MM.1S (cell line): ENCODE measurements around the gene EML6.

ENCODE experiments used
- DNase-seq: peaks from one replicate; pipeline ENCODE4 v3.0.0-alpha.2; 2015
- H2AFZ ChIP-seq: fragments of 300-600 bp; sonication (generic); 2 replicates; pipeline ENCODE4 v1.6.0; 2016; ENCODE audit warnings: antibody characterized with exemption, low read length
- H3F3A ChIP-seq: fragments of 300-600 bp; sonication (generic); 2 replicates; pipeline ENCODE4 v1.6.1; 2016; ENCODE audit warnings: mild to moderate bottlenecking, antibody characterized with exemption, low read length, moderate library complexity, mixed read lengths; ENCODE audit not compliant: insufficient read depth
- H3K27ac ChIP-seq: fragments of 300-600 bp; sonication (generic); 2 replicates; pipeline ENCODE4 v1.5.1; 2016; ENCODE audit warnings: mild to moderate bottlenecking, low read length
- H3K27me3 ChIP-seq: fragments of 300-600 bp; sonication (generic); replicated peaks from 2 replicates; pipeline ENCODE4 v1.6.0; 2016; ENCODE audit warnings: low read length; ENCODE audit not compliant: insufficient read depth
- H3K36me3 ChIP-seq: fragments of 300-600 bp; sonication (generic); replicated peaks from 2 replicates; pipeline ENCODE4 v1.6.1; 2016; ENCODE audit warnings: mild to moderate bottlenecking, low read length, mixed read lengths; ENCODE audit not compliant: insufficient read depth
- H3K4me1 ChIP-seq: fragments of 300-600 bp; sonication (generic); 2 replicates; pipeline ENCODE4 v1.6.1; 2016; ENCODE audit warnings: low read length, mixed read lengths
- H3K4me2 ChIP-seq: fragments of 300-600 bp; sonication (generic); 2 replicates; pipeline ENCODE4 v1.6.0; 2016; ENCODE audit warnings: low read depth, low read length
- H3K4me3 ChIP-seq: fragments of 300-600 bp; sonication (generic); 2 replicates; pipeline ENCODE4 v1.5.1; 2016; ENCODE audit warnings: low read length, mixed read lengths
- H3K79me2 ChIP-seq: fragments of 300-600 bp; sonication (generic); 2 replicates; pipeline ENCODE4 v1.6.1; 2016; ENCODE audit warnings: mixed run types, low read length, mixed read lengths
- H3K9ac ChIP-seq: fragments of 300-600 bp; sonication (generic); 2 replicates; pipeline ENCODE4 v1.6.1; 2016; ENCODE audit warnings: low read length, mixed read lengths
- H3K9me2 ChIP-seq: fragments of 300-600 bp; sonication (generic); replicated peaks from 2 replicates; pipeline ENCODE4 v1.6.1; 2016; ENCODE audit warnings: mild to moderate bottlenecking, low read length, mixed read lengths; ENCODE audit not compliant: insufficient read depth
- H3K9me3 ChIP-seq: fragments of 300-600 bp; sonication (generic); replicated peaks from 2 replicates; pipeline ENCODE4 v1.6.1; 2016; ENCODE audit warnings: mild to moderate bottlenecking, low read length, mixed read lengths; ENCODE audit not compliant: insufficient read depth
- H4K20me1 ChIP-seq: fragments of 300-600 bp; sonication (generic); 2 replicates; pipeline ENCODE4 v1.6.1; 2016; ENCODE audit warnings: mild to moderate bottlenecking, low read length, moderate library complexity, mixed read lengths; ENCODE audit not compliant: insufficient read depth
- CTCF ChIP-seq: fragments of 300-600 bp; sonication (generic); IDR thresholded peaks from 2 replicates; pipeline ENCODE4 v1.5.1; 2016; ENCODE audit warnings: antibody characterized with exemption, low read length, mixed read lengths
- EZH2 ChIP-seq: fragments of 300-600 bp; sonication (generic); optimal IDR thresholded peaks from 2 replicates; pipeline ENCODE3; 2017; ENCODE audit warnings: low read depth, mild to moderate bottlenecking, antibody characterized with exemption, low read length, mixed read lengths
- EZH2phosphoT487 ChIP-seq: fragments of 300-600 bp; sonication (generic); IDR thresholded peaks from 2 replicates; pipeline ENCODE4 v1.6.1; 2018; ENCODE audit warnings: antibody characterized with exemption, low read length

EML6 gene

GRCh38 chr2:54908591-54908990, 185.1 kb downstream of the EML6 start:
- Histone ChIP-seq H3K27ac (no peak overlapping the region), H2AFZ (no peak overlapping the region), H3K9ac (no peak overlapping the region), H3K9me2 (no peaks in the 10 kb centered on the region), H3F3A (no peaks in the 10 kb centered on the region), H3K79me2 (no peaks in the 10 kb centered on the region), H3K4me2 (no peak overlapping the region), H3K27me3 (no peaks in the 10 kb centered on the region), H3K4me1 (no peaks in the 10 kb centered on the region), H3K9me3 (no peaks in the 10 kb centered on the region), H3K4me3 (no peak overlapping the region), H3K36me3 (no peaks in the 10 kb centered on the region), H4K20me1 (no peaks in the 10 kb centered on the region)
- TF ChIP-seq EZH2phosphoT487, result no peak
- no peak for TF ChIP-seq CTCF
- no peak for TF ChIP-seq EZH2
- DNase-seq, result no peak

GRCh38 chr2:54909001-54909400, 185.5 kb downstream of the EML6 start:
- Histone ChIP-seq H3K9ac (no peak overlapping the region), H3K27ac (no peak overlapping the region), H3K9me2 (no peaks in the 10 kb centered on the region), H4K20me1 (no peaks in the 10 kb centered on the region), H3K36me3 (no peaks in the 10 kb centered on the region), H3K79me2 (no peaks in the 10 kb centered on the region), H3K27me3 (no peaks in the 10 kb centered on the region), H3K4me2 (no peak overlapping the region), H3K4me3 (no peak overlapping the region), H3K9me3 (no peaks in the 10 kb centered on the region), H3F3A (no peaks in the 10 kb centered on the region), H3K4me1 (no peaks in the 10 kb centered on the region), H2AFZ (no peak overlapping the region)
- no peak for DNase-seq
- TF ChIP-seq EZH2, result no peak
- TF ChIP-seq CTCF, result no peak
- TF ChIP-seq EZH2phosphoT487, result no peak

GRCh38 chr2:54912305-54912704, 188.8 kb downstream of the EML6 start:
- Histone ChIP-seq H2AFZ (no peak overlapping the region), H3K9ac (no peak overlapping the region), H3K27me3 (no peaks in the 10 kb centered on the region), H3K9me3 (no peaks in the 10 kb centered on the region), H3K36me3 (no peaks in the 10 kb centered on the region), H3K27ac (no peak overlapping the region), H3K4me3 (no peak overlapping the region), H3F3A (no peaks in the 10 kb centered on the region), H3K9me2 (no peaks in the 10 kb centered on the region), H3K4me2 (no peak overlapping the region), H3K4me1 (no peaks in the 10 kb centered on the region), H4K20me1 (no peaks in the 10 kb centered on the region), H3K79me2 (no peaks in the 10 kb centered on the region)
- no peak for TF ChIP-seq CTCF
- TF ChIP-seq EZH2, result no peak
- TF ChIP-seq EZH2phosphoT487, result no peak
- no peak for DNase-seq
